MCF 10A (cell line): ENCODE measurements around the gene ACADVL. TPM values are rescaled to one million over a fixed set of nuclear protein-coding genes. Genes with fewer than 3 reads are reported as not detected.

Source experiments
- BruUV-seq: library from RNA; stranded (reverse); fragments of 400-500 nt; replicated peaks from 2 replicates; lab custom pipeline; 2021; lab: Mats Ljungman, UMichigan
- CTCF ChIA-PET: fragments of 300-600 bp; sonication (Branson Sonifier 250); formaldehyde crosslinking; extraction: SDS; loops from one replicate; lab custom pipeline; 2021; ENCODE audit warnings: antibody characterized with exemption, inconsistent platforms; lab: Yijun Ruan, JAX
- POLR2A ChIA-PET: fragments of 300-600, 350-650 bp; sonication (Branson Sonifier 250); formaldehyde crosslinking; extraction: SDS; loops from one replicate; lab custom pipeline; 2020; ENCODE audit warnings: antibody characterized with exemption, inconsistent platforms; lab: Yijun Ruan, JAX
- DNase-seq: peaks from one replicate; pipeline ENCODE4 v3.0.0-alpha.2; 2018; ENCODE audit not compliant: unreplicated experiment
- H3K27ac Mint-ChIP-seq: one replicate; pipeline ENCODE4 v1.8.0; 2022; ENCODE audit warnings: mild to moderate bottlenecking, low read depth, mixed read lengths; ENCODE audit not compliant: unreplicated experiment
- H3K27me3 Mint-ChIP-seq: one replicate; pipeline ENCODE4 v1.8.0; 2022; ENCODE audit warnings: mixed read lengths; ENCODE audit not compliant: insufficient read depth, unreplicated experiment
- H3K36me3 Mint-ChIP-seq: one replicate; pipeline ENCODE4 v1.8.0; 2022; ENCODE audit warnings: mild to moderate bottlenecking, moderate library complexity, mixed read lengths; ENCODE audit not compliant: insufficient read depth, unreplicated experiment
- H3K4me1 Mint-ChIP-seq: one replicate; pipeline ENCODE4 v1.8.0; 2022; ENCODE audit warnings: mixed read lengths; ENCODE audit not compliant: insufficient read depth, unreplicated experiment
- H3K4me3 Mint-ChIP-seq: one replicate; pipeline ENCODE4 v1.8.0; 2022; ENCODE audit warnings: mild to moderate bottlenecking, moderate library complexity, mixed read lengths; ENCODE audit not compliant: unreplicated experiment
- H3K9me3 Mint-ChIP-seq: one replicate; pipeline ENCODE4 v1.8.0; 2022; ENCODE audit warnings: mixed read lengths; ENCODE audit not compliant: unreplicated experiment
- intact Hi-C: fragments of 100-400 bp; cut with micrococcal nuclease; formaldehyde crosslinking; loops from 2 replicates; pipeline ENCODE4 v1.14.1; 2022
- total RNA-seq: library from RNA; stranded (reverse); gene quantifications from 2 replicates; pipeline ENCODE4 v1.2.3, GENCODE V29; 2022
- TF ChIP-seq, protein P1 (sequence below): fragments of 200-600 bp; IDR thresholded peaks from one replicate; pipeline ENCODE4 v1.8.0; 2022; ENCODE audit warnings: antibody characterized with exemption, mild to moderate bottlenecking; ENCODE audit not compliant: unreplicated experiment

Gene ACADVL
- total RNA-seq, 1 experiment from 2014 or later = 413 TPM

DNA sequence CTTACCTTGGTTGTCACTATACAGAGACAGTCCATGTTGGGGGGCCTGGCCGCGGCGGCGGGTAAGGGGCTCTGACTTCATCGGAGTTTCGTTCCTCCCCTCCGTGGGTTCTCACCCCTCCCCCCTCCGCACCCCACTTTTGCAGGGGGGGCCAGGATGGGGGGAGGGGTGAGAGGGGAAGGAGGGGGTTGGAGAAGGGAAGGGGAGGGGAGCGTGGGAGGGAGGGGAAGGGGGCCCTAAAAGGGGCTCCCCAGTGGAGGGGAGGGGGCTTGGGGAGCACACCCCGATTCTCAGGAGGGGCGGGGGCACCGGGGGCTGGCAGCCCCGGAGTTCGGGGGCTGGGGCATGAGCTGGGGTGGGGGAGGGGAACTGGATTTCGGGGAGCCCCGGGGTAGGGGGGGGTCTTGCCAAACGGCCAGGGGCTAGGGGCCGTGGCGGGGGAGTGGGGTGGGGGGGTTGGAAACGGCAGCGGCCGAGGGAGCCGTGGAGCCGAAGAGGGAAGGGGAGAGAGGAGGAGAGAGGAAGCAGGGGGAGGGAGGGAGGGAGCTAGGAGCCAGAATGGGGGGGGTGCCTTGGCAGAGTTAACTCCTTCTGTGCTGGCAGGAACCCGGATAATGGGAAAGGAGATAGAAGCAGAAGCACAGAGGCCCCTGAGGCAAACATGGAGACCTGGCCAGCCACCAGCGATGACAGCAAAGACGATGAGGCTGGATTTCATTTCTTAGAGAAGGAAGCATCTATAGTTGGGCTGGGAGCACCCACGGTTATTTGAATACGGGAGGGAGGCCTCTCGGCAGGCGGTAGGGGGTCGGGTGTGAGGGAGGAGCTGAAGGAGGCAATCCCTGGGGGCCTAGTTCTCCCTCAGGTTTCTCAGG is 2.4 kb upstream of the ACADVL start:
- intact Hi-C loops = no loop called here
- peaks cover 49% of the 10 kb centered on the region for H3K4me1 Mint-ChIP-seq
- ChIA-PET CTCF (interaction anchor here (0.6 kb wide), 1 partner anchor 166 kb away, joined by 3 read pairs; no protein-coding TSS in a partner anchor), POLR2A (interaction anchor here (9.0 kb wide), 1 partner anchor 19 kb away, joined by 278 read pairs; the partner anchor contains the start of genes DVL2, GABARAP and PHF23)
- H3K4me3 Mint-ChIP-seq = peak overlapping the region; percentile 28
- H3K27ac Mint-ChIP-seq = no peak overlapping the region
- H3K36me3 Mint-ChIP-seq = peaks cover 41% of the 10 kb centered on the region
- no peaks in the 10 kb centered on the region for H3K27me3 Mint-ChIP-seq
- BruUV-seq = no TSS peak
- DNase-seq = peak; percentile 43
- TF ChIP-seq, protein P1, sequence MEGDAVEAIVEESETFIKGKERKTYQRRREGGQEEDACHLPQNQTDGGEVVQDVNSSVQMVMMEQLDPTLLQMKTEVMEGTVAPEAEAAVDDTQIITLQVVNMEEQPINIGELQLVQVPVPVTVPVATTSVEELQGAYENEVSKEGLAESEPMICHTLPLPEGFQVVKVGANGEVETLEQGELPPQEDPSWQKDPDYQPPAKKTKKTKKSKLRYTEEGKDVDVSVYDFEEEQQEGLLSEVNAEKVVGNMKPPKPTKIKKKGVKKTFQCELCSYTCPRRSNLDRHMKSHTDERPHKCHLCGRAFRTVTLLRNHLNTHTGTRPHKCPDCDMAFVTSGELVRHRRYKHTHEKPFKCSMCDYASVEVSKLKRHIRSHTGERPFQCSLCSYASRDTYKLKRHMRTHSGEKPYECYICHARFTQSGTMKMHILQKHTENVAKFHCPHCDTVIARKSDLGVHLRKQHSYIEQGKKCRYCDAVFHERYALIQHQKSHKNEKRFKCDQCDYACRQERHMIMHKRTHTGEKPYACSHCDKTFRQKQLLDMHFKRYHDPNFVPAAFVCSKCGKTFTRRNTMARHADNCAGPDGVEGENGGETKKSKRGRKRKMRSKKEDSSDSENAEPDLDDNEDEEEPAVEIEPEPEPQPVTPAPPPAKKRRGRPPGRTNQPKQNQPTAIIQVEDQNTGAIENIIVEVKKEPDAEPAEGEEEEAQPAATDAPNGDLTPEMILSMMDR = no peak
- no peaks in the 10 kb centered on the region for H3K9me3 Mint-ChIP-seq

DNA sequence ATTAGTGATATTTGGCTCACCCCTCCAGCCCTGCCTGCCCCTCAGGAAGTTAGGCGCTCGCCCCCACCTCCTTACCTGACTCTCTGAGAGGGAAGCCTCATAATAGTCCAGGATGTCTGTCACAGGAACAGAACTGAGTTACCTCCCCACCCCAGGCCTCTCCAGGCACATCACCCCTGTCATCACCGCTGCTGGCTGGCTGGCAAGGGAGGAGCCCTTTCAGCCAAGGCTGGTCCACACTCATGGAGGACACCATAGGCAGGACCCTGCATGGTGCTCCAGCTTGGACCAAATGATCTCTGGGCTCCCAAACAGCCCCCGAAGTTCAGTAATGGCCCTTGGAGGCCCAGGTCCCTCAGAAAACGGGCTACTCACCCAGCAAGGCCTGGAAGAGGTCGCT is 1.6 kb upstream of the ACADVL start:
- Mint-ChIP-seq H3K9me3 (no peaks in the 10 kb centered on the region), H3K4me1 (peaks cover 49% of the 10 kb centered on the region), H3K27me3 (no peaks in the 10 kb centered on the region), H3K27ac (peak overlapping the region; percentile 96), H3K4me3 (peak overlapping the region; percentile 86), H3K36me3 (peaks cover 49% of the 10 kb centered on the region)
- no TSS peak for BruUV-seq
- no peak for DNase-seq
- POLR2A ChIA-PET = interaction anchor here (9.0 kb wide), 1 partner anchor 19 kb away, joined by 278 read pairs; the partner anchor contains the start of genes DVL2, GABARAP and PHF23
- TF ChIP-seq, protein P1 = no peak
- intact Hi-C loops = no loop called here
- CTCF ChIA-PET = interaction anchor here (0.6 to 1.1 kb wide), 2 partner anchors 81 to 167 kb away, joined by 3 to 4 read pairs; no protein-coding TSS in a partner anchor

DNA sequence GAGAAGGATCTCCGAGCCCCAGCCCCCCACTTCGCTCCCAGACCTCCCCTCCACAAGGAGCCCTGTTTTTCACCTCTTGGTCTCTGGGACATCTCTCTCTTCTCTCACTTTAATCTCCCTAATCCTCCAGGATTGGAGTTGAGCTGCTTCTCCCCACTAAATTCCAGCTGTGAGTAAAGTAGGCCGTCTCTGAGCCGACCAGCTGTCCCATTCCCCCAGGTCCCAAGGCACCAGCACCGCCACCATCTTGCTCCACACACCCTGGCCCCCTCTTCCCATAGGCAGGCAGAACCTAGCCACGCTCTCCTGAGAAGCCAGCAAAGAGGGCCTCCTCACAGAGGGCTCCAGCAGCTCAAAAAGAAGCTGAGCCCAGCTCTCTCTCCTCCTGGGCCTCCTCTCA is 980 bp upstream of the ACADVL start:
- H3K27ac Mint-ChIP-seq = peak overlapping the region; percentile 96
- DNase-seq = no peak
- TF ChIP-seq, protein P1 = no peak
- POLR2A ChIA-PET = interaction anchor here (0.7 to 9.0 kb wide), 6 partner anchors 9 to 182 kb away, joined by 3 to 278 read pairs (median 6); partner anchors contain the start of genes DVL2, GABARAP, PHF23 and SLC16A13
- intact Hi-C loops = no loop called here
- peaks cover 49% of the 10 kb centered on the region for H3K4me1 Mint-ChIP-seq
- CTCF ChIA-PET = interaction anchor here (1.1 kb wide), 1 partner anchor 82 kb away, joined by 4 read pairs; no protein-coding TSS in a partner anchor
- no peaks in the 10 kb centered on the region for H3K9me3 Mint-ChIP-seq
- peak overlapping the region; percentile 86 for H3K4me3 Mint-ChIP-seq
- no peaks in the 10 kb centered on the region for H3K27me3 Mint-ChIP-seq
- BruUV-seq = no TSS peak
- peaks cover 55% of the 10 kb centered on the region for H3K36me3 Mint-ChIP-seq

DNA sequence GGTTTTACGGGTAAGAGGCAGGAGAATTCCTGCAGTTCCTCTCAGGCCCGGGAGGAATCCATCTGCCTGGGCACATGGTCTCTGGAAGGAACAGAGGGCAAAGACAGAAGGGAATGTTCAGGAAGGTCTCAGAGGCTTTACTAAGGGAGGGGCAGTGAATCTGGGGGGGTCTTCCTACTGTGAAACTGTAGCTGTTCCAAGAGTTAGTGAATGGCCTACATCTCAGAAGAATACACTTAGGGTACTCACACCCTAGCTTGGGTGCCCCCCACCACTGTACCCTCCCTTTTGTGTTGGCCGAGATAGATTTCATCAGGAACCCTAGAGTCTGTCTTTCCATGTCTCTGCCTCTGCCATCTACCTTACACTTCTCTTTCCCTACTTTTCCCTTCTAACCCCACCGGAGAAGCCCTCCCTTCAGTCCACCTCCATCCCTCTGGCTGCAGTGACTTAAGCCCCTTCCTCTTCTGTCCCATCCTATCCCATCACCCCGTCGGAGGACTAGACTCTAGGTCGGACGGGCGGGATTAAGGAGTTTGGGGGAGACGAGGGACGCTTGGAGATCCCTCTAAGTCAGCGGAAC is 418 bp upstream of the ACADVL start:
- intact Hi-C loops = no loop called here
- Mint-ChIP-seq H3K4me3 (peak overlapping the region; percentile 86), H3K27me3 (no peaks in the 10 kb centered on the region), H3K4me1 (peaks cover 44% of the 10 kb centered on the region), H3K27ac (peak overlapping the region; percentile 96), H3K9me3 (no peaks in the 10 kb centered on the region), H3K36me3 (peaks cover 55% of the 10 kb centered on the region)
- BruUV-seq = no TSS peak
- CTCF ChIA-PET = interaction anchor here (1.1 to 2.0 kb wide), 2 partner anchors 15 to 82 kb away, joined by 4 to 9 read pairs; partner anchors contain the start of gene DVL2
- TF ChIP-seq, protein P1 = no peak
- POLR2A ChIA-PET = interaction anchor here (0.7 to 9.0 kb wide), 14 partner anchors 9 to 467 kb away, joined by 3 to 278 read pairs (median 6); partner anchors contain the start of genes DVL2, GABARAP, NEURL4 and PHF23
- DNase-seq = no peak
